NOMO-1 treated with dmso at 0.1 percent for 144 hours (cell line): ENCODE results near the gene TYRP1.
"Not testable (repeated sequence)": the region's sequence is repeated elsewhere in the genome, so short reads cannot be mapped to it uniquely, and the experiment has no call there.

Source experiments
- DNase-seq: peaks from one replicate; lab custom pipeline; 2025; ENCODE audit not compliant: unreplicated experiment; lab: John Stamatoyannopoulos, UW

The TYRP1 gene, protein sequence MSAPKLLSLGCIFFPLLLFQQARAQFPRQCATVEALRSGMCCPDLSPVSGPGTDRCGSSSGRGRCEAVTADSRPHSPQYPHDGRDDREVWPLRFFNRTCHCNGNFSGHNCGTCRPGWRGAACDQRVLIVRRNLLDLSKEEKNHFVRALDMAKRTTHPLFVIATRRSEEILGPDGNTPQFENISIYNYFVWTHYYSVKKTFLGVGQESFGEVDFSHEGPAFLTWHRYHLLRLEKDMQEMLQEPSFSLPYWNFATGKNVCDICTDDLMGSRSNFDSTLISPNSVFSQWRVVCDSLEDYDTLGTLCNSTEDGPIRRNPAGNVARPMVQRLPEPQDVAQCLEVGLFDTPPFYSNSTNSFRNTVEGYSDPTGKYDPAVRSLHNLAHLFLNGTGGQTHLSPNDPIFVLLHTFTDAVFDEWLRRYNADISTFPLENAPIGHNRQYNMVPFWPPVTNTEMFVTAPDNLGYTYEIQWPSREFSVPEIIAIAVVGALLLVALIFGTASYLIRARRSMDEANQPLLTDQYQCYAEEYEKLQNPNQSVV

GRCh38 chr9:12693141-12693540 lies at the start of gene TYRP1:
TSS of gene TYRP1 (plus strand) at chr9:12693385. CDS start at chr9:12693997, 612 bp downstream.
- no peak for DNase-seq

DNA sequence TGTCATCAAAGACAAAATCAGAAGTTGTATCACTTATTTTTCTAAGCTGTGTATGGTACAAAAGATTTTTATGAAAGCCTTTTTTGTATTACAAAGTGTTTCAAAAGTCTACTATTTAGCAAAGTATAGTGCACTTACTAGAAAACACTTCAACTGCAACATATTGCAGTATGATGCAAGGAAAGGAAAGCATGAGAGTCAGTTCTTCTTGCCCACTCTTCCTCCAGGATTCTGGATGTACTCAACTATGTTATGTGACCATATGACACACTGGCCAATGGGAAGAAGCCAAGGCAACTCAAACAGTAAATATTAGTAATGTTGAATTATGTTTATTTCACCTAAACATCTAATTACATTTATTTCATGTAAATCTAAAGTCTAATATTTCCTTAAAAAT lies 49.5 kb upstream of the TYRP1 start:
- no peak for DNase-seq

- no peak for DNase-seq
These were observed 44.3 kb upstream of the TYRP1 start for GRCh38 chr9:12648925-12649324.

DNA sequence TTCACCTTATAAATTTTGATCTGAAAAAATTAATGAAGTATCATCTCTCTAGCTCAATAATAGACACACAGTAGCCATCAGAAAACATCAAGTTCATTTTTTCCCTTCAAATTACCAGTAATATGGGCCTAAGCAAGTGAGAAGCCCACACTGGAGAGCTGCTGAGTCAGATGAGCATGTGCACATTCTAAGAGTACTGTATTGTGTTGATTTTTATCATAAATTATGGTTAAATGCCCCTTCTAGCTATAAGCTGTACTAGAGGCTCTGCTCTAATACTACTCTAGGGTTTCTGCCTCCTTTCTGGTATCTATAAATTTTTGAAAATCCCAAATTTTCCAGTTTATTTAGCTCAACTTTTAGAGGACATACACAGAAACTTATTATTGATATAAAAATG lies 42.1 kb upstream of the TYRP1 start:
- no peak for DNase-seq

DNA sequence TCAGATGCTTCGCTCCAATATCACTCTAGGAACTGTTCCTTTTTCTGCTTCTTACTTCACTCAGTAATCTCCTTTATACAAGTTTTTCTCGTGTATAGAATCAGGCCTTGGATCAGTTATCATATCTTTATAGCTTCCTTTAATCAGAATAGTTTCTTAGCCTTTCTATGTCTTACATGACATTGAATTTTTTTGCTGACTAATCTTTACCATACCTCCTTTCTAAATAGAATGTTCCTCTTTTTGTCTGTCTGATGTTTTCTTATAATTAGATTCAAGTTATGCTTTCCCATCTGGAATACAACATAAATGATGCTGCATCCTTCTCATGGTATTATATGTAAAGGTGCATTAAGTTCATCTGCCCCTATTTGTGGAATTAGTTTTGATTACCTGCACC lies 40.2 kb upstream of the TYRP1 start:
- DNase-seq = no peak

DNA sequence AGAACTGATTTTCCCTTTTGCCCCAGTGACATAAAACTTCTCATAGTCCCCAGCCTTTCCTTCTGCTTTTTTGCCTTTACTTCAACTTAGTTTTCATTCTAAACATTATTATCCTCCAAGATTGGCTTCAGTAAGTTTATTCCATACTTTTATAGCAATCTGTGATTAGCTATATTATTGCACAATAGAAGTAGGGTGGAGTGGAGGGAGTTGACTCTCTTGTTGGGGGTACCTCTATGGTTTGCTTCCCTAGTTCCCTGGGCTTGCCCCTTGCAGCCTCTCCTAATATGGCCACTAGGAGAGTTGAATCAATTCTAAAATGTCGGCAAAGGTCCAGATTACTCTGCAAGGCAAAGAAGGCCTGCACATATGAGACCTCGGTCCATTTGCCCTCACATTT lies 36.4 kb upstream of the TYRP1 start:
- DNase-seq = no peak

DNA sequence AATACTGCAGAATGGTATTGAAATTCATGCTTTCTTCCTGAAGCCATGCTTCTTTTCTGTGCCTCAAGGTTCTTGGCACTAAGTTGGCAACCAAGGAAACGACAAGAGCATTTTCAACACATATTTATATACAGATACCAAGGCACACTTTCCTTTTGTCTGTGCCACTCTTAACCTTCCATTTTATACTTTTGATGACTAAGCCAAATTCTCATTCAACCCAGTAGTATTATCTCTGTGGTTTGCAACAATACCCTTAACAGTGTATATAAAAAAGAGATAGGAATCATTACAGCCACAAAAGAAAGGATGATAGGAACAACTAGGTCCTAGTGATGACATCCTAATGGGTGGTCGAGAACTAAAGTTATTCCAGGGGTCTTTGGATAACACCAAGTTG lies 36.0 kb upstream of the TYRP1 start:
- DNase-seq = no peak

DNA sequence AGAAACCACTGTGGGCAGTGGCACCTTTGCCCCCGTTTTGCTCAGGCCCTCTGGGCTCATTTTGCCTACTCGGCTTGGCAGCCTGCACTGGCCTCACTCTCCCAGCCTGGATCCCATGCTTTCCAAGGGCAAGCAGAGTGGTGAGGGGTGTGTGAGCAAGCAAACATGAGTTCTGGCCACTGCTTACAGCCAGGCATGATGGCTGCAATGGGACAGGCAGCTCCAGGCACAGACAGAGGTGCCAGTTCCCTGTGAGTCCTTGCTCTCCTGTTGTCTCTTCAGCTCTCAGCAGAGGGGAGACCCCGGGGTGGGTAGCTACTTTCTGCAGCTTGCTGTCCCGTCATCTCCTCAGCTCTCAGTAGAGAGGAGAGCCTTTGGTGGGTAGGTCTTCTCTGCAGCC lies 35.2 kb upstream of the TYRP1 start:
- DNase-seq = no peak

GRCh38 chr9:12658531-12659209 lies 34.5 kb upstream of the TYRP1 start:
- no peak for DNase-seq

DNA sequence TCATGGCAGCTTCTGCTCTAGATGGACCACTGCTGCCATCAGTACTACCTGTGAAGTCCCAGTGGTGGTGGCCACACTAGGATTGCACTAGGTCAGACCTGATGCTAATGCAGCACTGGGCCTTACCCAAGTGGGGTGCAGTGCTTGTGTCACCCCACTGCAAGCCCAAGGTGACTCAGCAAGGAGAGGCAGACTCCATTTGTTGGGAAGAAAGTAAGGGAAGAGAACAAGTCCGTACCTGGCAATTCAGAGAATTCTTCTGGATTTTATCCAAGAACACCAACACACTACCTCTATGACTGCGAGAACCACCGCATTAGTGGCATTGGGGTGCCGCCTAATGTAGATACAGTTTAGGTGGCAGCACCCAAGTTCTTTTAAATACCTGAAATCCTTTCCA lies 34.0 kb upstream of the TYRP1 start:
- DNase-seq = no peak

DNA sequence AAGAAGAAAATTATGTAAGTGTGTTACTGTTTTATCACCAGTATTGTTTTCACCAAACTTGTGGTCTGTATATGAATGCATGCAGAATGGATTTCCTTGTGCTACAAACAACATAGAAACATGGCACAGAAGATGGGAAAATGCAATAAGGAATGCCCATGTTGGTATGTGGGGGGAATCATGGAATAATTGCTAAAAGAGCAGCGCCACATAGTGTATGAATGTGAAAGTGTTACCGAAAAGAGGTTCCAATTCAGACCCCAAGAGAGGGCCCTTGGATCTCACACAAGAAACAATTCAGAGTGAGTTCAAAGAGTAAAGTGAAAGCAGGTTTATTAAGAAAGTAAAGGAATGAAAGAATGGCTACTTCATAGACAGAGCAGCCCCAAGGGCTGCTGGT lies 26.4 kb upstream of the TYRP1 start:
- no peak for DNase-seq

- DNase-seq = no peak
These were observed 25.3 kb upstream of the TYRP1 start for GRCh38 chr9:12667892-12668291.

DNA sequence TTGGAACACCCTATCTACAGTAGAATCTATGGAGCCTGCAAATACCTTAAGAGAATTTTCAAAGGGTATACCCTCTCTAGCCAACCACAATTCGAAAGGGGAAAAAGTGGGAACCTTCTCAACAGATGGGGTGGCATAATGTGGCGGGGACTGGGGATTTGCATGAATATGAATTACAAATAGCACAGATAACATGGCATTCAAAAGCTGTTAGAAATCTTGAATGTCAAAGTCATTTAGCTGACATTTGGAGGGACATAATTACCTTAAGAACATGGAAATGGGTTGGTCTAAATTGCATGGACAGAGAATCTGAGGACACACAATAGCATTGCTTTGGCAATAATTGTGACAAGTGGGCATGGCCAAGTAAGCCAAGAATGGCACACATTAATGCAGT lies 23.2 kb upstream of the TYRP1 start:
- DNase-seq = no peak

- DNase-seq = no peak
These were observed 18.2 kb upstream of the TYRP1 start for GRCh38 chr9:12674961-12675360.

DNA sequence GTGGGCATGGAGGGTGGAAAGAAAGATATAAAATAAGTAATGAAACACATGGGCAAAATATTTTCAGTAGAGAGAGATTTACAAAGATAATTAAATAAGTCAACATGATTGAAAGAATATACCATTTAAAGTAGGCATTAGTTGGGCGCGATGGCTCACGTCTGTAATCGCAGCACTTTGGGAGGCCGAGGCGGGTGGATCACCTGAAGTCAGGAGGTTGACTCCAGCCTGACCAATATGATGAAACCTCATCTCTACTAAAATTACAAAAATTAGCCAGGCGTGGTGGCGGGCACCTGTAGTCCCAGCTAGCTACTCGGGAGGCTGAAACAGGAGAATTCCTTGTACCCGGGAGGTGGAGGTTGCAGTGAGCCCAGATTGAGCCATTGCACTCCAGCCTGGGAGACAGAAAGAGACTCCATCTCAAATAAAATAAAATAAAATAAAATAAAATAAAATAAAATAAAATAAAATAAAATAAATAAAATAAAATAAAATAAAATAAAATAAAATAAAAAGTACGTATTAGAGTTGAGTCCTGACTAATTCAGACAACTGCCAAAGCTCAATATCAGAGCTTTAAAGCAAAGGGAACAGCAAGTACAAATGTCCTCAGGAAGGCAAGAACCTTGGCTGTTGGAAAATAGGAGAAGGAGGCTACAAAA lies 15.6 kb upstream of the TYRP1 start:
- not testable (repeated sequence) for DNase-seq

- DNase-seq = no peak
These were observed 12.8 kb upstream of the TYRP1 start for GRCh38 chr9:12680341-12680740.

DNA sequence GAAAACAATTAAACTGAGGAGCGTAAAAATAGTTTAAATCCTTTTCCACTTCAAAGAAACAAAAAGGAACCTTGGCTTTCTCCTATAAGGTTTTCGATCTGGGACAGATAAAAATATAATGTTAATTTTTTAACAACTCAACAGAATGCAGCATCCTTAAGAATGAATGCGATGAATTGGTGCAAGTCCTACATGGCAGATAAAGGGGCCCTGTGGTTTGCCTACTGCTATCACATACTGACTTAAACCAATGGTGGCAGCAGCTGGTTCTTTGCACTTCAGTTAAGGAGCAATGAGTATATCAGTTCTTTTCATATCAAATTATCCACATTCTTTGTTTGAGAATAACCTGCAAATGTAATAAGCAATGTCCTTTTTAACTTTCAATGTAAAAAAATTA lies 12.4 kb upstream of the TYRP1 start:
- no peak for DNase-seq

- no peak for DNase-seq
These were observed 11.6 kb upstream of the TYRP1 start for GRCh38 chr9:12681620-12682019.

- DNase-seq = no peak
These were observed 8.2 kb upstream of the TYRP1 start for GRCh38 chr9:12684974-12685373.

GRCh38 chr9:12689233-12689632 lies 4.0 kb upstream of the TYRP1 start:
- peak; percentile 3 for DNase-seq

GRCh38 chr9:12694013-12694412 lies 828 bp downstream of the TYRP1 start:
- no peak for DNase-seq

DNA sequence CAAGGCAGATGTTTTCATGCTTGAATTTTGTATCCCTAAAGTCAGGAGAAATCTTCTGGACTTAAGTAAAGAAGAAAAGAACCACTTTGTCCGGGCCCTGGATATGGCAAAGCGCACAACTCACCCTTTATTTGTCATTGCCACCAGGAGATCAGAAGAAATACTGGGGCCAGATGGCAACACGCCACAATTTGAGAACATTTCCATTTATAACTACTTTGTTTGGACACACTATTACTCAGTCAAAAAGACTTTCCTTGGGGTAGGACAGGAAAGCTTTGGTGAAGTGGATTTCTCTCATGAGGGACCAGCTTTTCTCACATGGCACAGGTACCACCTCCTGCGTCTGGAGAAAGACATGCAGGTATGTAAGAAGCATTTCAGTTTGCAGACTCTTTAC lies 2.3 kb downstream of the TYRP1 start:
- no peak for DNase-seq
